HepG2 (cell line): ENCODE data around the gene METTL26. TPM values are rescaled to one million over a fixed set of nuclear protein-coding genes. Genes with fewer than 3 reads are reported as not detected.
A peak's percentile ranks its signal among the peaks of the same experiment; 100 is the strongest.

Experiments
- ATAC-seq: fragments of 200-7000 bp; cut with Tn5 transposase; 3 replicates; pipeline ENCODE4 v1.9.1; 2020; ENCODE audit warnings: mild to moderate bottlenecking, moderate library complexity
- BruUV-seq: library from RNA; stranded (reverse); fragments of 400-500 nt; replicated peaks from 2 replicates; lab custom pipeline; 2021; lab: Mats Ljungman, UMichigan
- CTCF ChIA-PET: fragments of 300-600 bp; formaldehyde crosslinking; extraction: SDS; loops from one replicate; lab custom pipeline; 2021; ENCODE audit warnings: low total read pairs, inconsistent platforms, low intra/inter-chr PET ratio; lab: Yijun Ruan, JAX
- POLR2A ChIA-PET: fragments of 350-600 bp; sonication (Branson Sonifier 250); formaldehyde crosslinking; loops from one replicate; lab custom pipeline; 2020; ENCODE audit warnings: antibody characterized with exemption, inconsistent platforms; lab: Yijun Ruan, JAX
- DNase-seq: peaks from one replicate; pipeline ENCODE4 v3.0.0-alpha.2; 2015; ENCODE audit warnings: low spot score
- FAIRE-seq: peaks from 3 replicates; lab custom pipeline; 2011; peaks lifted over from hg19 to GRCh38; lab: Jason Lieb, UNC
- H2AFZ ChIP-seq: one replicate; pipeline ENCODE4 v1.6.1; 2011; ENCODE audit warnings: low read length, inconsistent platforms
- H3K27ac ChIP-seq: fragments of 300-600 bp; 3 replicates; pipeline ENCODE4 v1.8.0; 2011; ENCODE audit warnings: mixed run types, mild to moderate bottlenecking, mixed read lengths, low read length, inconsistent platforms; ENCODE audit not compliant: insufficient read depth; ENCODE audit errors: extremely low read length
- H3K27me3 ChIP-seq, 2 experiments: fragments of 200-600 bp in 1 of 2; 2 replicates in 1 of 2; 3 replicates in 1 of 2; pipeline versions ENCODE4 v1.6.0 to v1.8.0; 2011; ENCODE audit warnings: low read length in 2 of 2, mild to moderate bottlenecking in 2 of 2, moderate library complexity in 2 of 2, inconsistent platforms in 1 of 2; ENCODE audit not compliant: insufficient read depth in 2 of 2, control insufficient read depth in 1 of 2
- H3K36me3 ChIP-seq, 2 experiments: fragments of 200-600 bp in 1 of 2; replicated peaks in 1 of 2; 2 replicates in 1 of 2; 3 replicates in 1 of 2; pipeline versions ENCODE4 v1.5.1 to v1.8.0; 2011; ENCODE audit warnings: low read length in 2 of 2, inconsistent platforms in 1 of 2; ENCODE audit not compliant: insufficient read depth in 2 of 2, control insufficient read depth in 1 of 2
- H3K4me1 ChIP-seq: 2 replicates; pipeline ENCODE4 v1.5.1; 2012; ENCODE audit warnings: low read length, inconsistent platforms; ENCODE audit not compliant: insufficient read depth
- H3K4me2 ChIP-seq: 2 replicates; pipeline ENCODE4 v1.6.0; 2011; ENCODE audit warnings: low read depth, low read length, inconsistent platforms
- H3K4me3 ChIP-seq, 3 experiments: fragments of 200-600 bp in 1 of 3; sonication (generic), shearing (Covaris generic) in 1 of 3; replicated peaks in 1 of 3; 2 replicates each; pipeline ENCODE4 v1.5.1; 2011 to 2016; ENCODE audit warnings: low read length in 3 of 3, inconsistent platforms in 2 of 3, low read depth in 2 of 3, mild to moderate bottlenecking in 2 of 3, control low read depth in 1 of 3, mixed read lengths in 1 of 3; ENCODE audit not compliant: insufficient read depth in 1 of 3
- H3K79me2 ChIP-seq: one replicate; pipeline ENCODE4 v1.6.1; 2011; ENCODE audit warnings: low read length, inconsistent platforms; ENCODE audit not compliant: insufficient read depth
- H3K9ac ChIP-seq: 2 replicates; pipeline ENCODE4 v1.6.0; 2011; ENCODE audit warnings: mild to moderate bottlenecking, low read depth, low read length, inconsistent platforms; ENCODE audit not compliant: insufficient read depth
- H3K9me3 ChIP-seq: 2 replicates; pipeline ENCODE4 v1.5.1; 2012; ENCODE audit warnings: mild to moderate bottlenecking, low read length
- H4K20me1 ChIP-seq: 2 replicates; pipeline ENCODE4 v1.6.0; 2011; ENCODE audit warnings: inconsistent platforms, mild to moderate bottlenecking, low read length, moderate library complexity; ENCODE audit not compliant: insufficient read depth
- AGO2 ChIP-seq: fragments of 200-400 bp; formaldehyde crosslinking; optimal IDR thresholded peaks from 2 replicates; pipeline ENCODE3; 2017; ENCODE audit warnings: mild to moderate bottlenecking, low read depth, low read length, moderate library complexity
- AKAP8 ChIP-seq: sonication (generic); formaldehyde crosslinking; IDR thresholded peaks from 2 replicates; pipeline ENCODE4 v1.5.1; 2020; ENCODE audit warnings: mild to moderate bottlenecking, missing genetic modification reagents
- ARID3A ChIP-seq: IDR thresholded peaks from 2 replicates; pipeline ENCODE4 v1.6.1; 2012; ENCODE audit warnings: low read depth, low read length, improper control_type of control experiment
- ATF3 ChIP-seq: sonication (generic); formaldehyde crosslinking; IDR thresholded peaks from 2 replicates; pipeline ENCODE4 v1.4.0; 2020; ENCODE audit warnings: missing genetic modification reagents
- DMTF1 ChIP-seq: sonication (generic); formaldehyde crosslinking; IDR thresholded peaks from 2 replicates; pipeline ENCODE4 v1.4.0; 2020; ENCODE audit warnings: mild to moderate bottlenecking, missing genetic modification reagents
- ERF ChIP-seq: IDR thresholded peaks from 2 replicates; pipeline ENCODE4 v1.6.1; 2018; ENCODE audit warnings: missing biosample characterization, missing genetic modification reagents
- HOXA7 ChIP-seq: sonication (generic); formaldehyde crosslinking; IDR thresholded peaks from 2 replicates; pipeline ENCODE4 v1.8.1; 2022; ENCODE audit warnings: mild to moderate bottlenecking, missing genetic modification reagents, moderate library complexity
- KDM5B ChIP-seq: sonication (generic); formaldehyde crosslinking; IDR thresholded peaks from 2 replicates; pipeline ENCODE4 v1.4.0; 2020; ENCODE audit warnings: missing genetic modification reagents, mild to moderate bottlenecking, borderline replicate concordance
- NKX3-1 ChIP-seq: sonication (generic); formaldehyde crosslinking; IDR thresholded peaks from 2 replicates; pipeline ENCODE4 v1.5.0; 2020; ENCODE audit warnings: missing genetic modification reagents
- NRL ChIP-seq: sonication (generic); formaldehyde crosslinking; IDR thresholded peaks from 2 replicates; pipeline ENCODE4 v1.5.0; 2020; ENCODE audit warnings: missing genetic modification reagents, mild to moderate bottlenecking, moderate library complexity, borderline replicate concordance
- RBFOX2 ChIP-seq: fragments of 200-400 bp; formaldehyde crosslinking; IDR thresholded peaks from 2 replicates; pipeline ENCODE4 v1.6.1; 2017; ENCODE audit warnings: low read depth, mild to moderate bottlenecking, low read length
- SRF ChIP-seq: IDR thresholded peaks from 2 replicates; pipeline ENCODE4 v1.6.1; 2011; ENCODE audit warnings: mild to moderate bottlenecking, low read depth, low read length, moderate library complexity
- TEF ChIP-seq: sonication (generic); formaldehyde crosslinking; IDR thresholded peaks from 2 replicates; pipeline ENCODE4 v1.5.0; 2020; ENCODE audit warnings: missing genetic modification reagents
- TRIM24 ChIP-seq: sonication (generic); formaldehyde crosslinking; IDR thresholded peaks from 2 replicates; pipeline ENCODE4 v1.8.0; 2022; ENCODE audit warnings: mild to moderate bottlenecking, missing genetic modification reagents
- ZBTB38 ChIP-seq: sonication (generic); formaldehyde crosslinking; IDR thresholded peaks from 2 replicates; pipeline ENCODE4 v1.5.1; 2020; ENCODE audit warnings: mild to moderate bottlenecking, missing genetic modification reagents
- ZMYM2 ChIP-seq: sonication (generic); formaldehyde crosslinking; IDR thresholded peaks from 2 replicates; pipeline ENCODE4 v1.8.0; 2022; ENCODE audit warnings: mild to moderate bottlenecking, missing genetic modification reagents
- ZNF333 ChIP-seq: sonication (generic); formaldehyde crosslinking; IDR thresholded peaks from 2 replicates; pipeline ENCODE4 v1.4.0; 2020; ENCODE audit warnings: mild to moderate bottlenecking, missing genetic modification reagents, borderline replicate concordance
- ZNF589 ChIP-seq: sonication (generic); formaldehyde crosslinking; conservative IDR thresholded peaks from 2 replicates; pipeline ENCODE4 v1.8.0; 2022; ENCODE audit warnings: mild to moderate bottlenecking, moderate library complexity, missing genetic modification reagents
- ZNF782 ChIP-seq: sonication (generic); formaldehyde crosslinking; IDR thresholded peaks from 2 replicates; pipeline ENCODE4 v1.4.0; 2020; ENCODE audit warnings: missing genetic modification reagents, mild to moderate bottlenecking, borderline replicate concordance
- WGBS: methylation state at CpG from one replicate; pipeline ENCODE4 v1.1.6; 2017; ENCODE audit warnings: low lambda C conversion rate; 5-methylcytosine and 5-hydroxymethylcytosine counted together
- in situ Hi-C: cut with HindIII; loops from 2 replicates; pipeline ENCODE4 v1.10.0; 2017; ENCODE audit warnings: low pct_unique_long_range_greater_than_20kb; ENCODE audit not compliant: extremely low pct_ligation_motif_present
- intact Hi-C: fragments of 100-400 bp; cut with micrococcal nuclease; formaldehyde crosslinking; loops from one replicate; pipeline ENCODE4 v1.10.0; 2022; ENCODE audit not compliant: unreplicated experiment
- polyA plus RNA-seq, 8 experiments: library from polyadenylated mRNA; depleted of rRNA in 3 of 8; stranded (reverse) in 7 of 8; unstranded in 1 of 8; fragments of >200 nt; fragmentation: Illumina TruSeq in 4 of 8; extraction: Trizol in 4 of 8; gene quantifications; 2 replicates each; pipeline versions ENCODE4 v1.2.1 to v1.2.3, GENCODE V29; 2011 to 2016; ENCODE audit warnings: low read depth in 4 of 8, missing spikeins in 1 of 8, mixed read lengths in 1 of 8; ENCODE audit not compliant: insufficient read depth in 1 of 8
- total RNA-seq, 5 experiments: library from RNA; depleted of rRNA; stranded (reverse); fragments of >200 nt; fragmentation: Illumina TruSeq; extraction: Trizol; gene quantifications; 2 replicates each; pipeline ENCODE4 v1.2.3, GENCODE V29; 2016; ENCODE audit warnings: low read depth in 1 of 5

Gene METTL26
- total and polyA plus RNA-seq, 2 of the 13 experiments (the other 11 are each of a cell fraction or from before 2014, with no cell fraction given): 65.5 to 70.1 TPM

- peak overlapping the region; percentile 58 for H3K9ac ChIP-seq
- WGBS: 4% methylated on average over 4 of the region's 25 CpGs
- H3K4me2 ChIP-seq: peak overlapping the region; percentile 87
- peaks cover 3% of the 10 kb centered on the region for H3K79me2 ChIP-seq
- peaks cover 14 to 24% of the 10 kb centered on the region in 2 experiments; a peak in 4 of 5 replicates for H3K36me3 ChIP-seq
- BruUV-seq: no TSS peak
- DNase-seq: no peak
- CTCF ChIA-PET: no interaction called here
- H3K4me3 ChIP-seq: peak overlapping the region; percentile 42 to 74 (median 52); a peak in 5 of 6 replicates
- H3K4me1 ChIP-seq: peaks cover 36% of the 10 kb centered on the region
- peak overlapping the region; percentile 60 for H3K27ac ChIP-seq
- POLR2A ChIA-PET: interaction anchor here (0.8 to 1.9 kb wide), 6 partner anchors 8 to 44 kb away, joined by 3 to 12 read pairs (median 4); partner anchors contain the start of genes RHOT2, WDR24 and WDR90
- H3K27me3 ChIP-seq: no peaks in the 10 kb centered on the region; a peak in 1 of 5 replicates
- in situ Hi-C loops (no loop called here), intact Hi-C loops (no loop called here)
- ATAC-seq: peak; percentile 10
- H4K20me1 ChIP-seq: 0 out of 2 replicates have a peak, but pooled peaks cover under 1% of the 10 kb centered on the region
- no peak for FAIRE-seq
- H2AFZ ChIP-seq: no peak overlapping the region
- H3K9me3 ChIP-seq: no peaks in the 10 kb centered on the region
- peak; percentile 79 for TF ChIP-seq AGO2
- TF ChIP-seq DMTF1 (CRISPR knock-in tag): no peak
- no peak for TF ChIP-seq ZNF782 (CRISPR knock-in tag)
- TF ChIP-seq KDM5B (CRISPR knock-in tag): peak; percentile 65; the same call in 1 of the 2 replicates
- no peak for TF ChIP-seq ZNF589 (CRISPR knock-in tag)
- peak; percentile 48 for TF ChIP-seq ZBTB38 (CRISPR knock-in tag)
- TF ChIP-seq NKX3-1 (CRISPR knock-in tag): no peak
- 0 out of 2 replicates have a peak, but pooled peaks have one; percentile 10 for TF ChIP-seq ATF3 (CRISPR knock-in tag)
- TF ChIP-seq NRL (CRISPR knock-in tag): 0 out of 2 replicates have a peak, but pooled peaks have one; percentile 31
- no peak for TF ChIP-seq SRF
- TF ChIP-seq ZMYM2 (CRISPR knock-in tag): 0 out of 2 replicates have a peak, but pooled peaks have one; percentile 27
- no peak for TF ChIP-seq HOXA7
- peak; percentile 17; the same call in 1 of the 2 replicates for TF ChIP-seq RBFOX2
- TF ChIP-seq AKAP8 (CRISPR knock-in tag): peak; percentile 68; the same call in 1 of the 2 replicates
- TF ChIP-seq TEF (CRISPR knock-in tag): no peak
- 0 out of 2 replicates have a peak, but pooled peaks have one; percentile 14 for TF ChIP-seq ZNF333 (CRISPR knock-in tag)
- 0 out of 2 replicates have a peak, but pooled peaks have one; percentile 35 for TF ChIP-seq TRIM24 (CRISPR knock-in tag)
- 0 out of 2 replicates have a peak, but pooled peaks have one; percentile 29 for TF ChIP-seq ERF (CRISPR knock-in tag)
- TF ChIP-seq ARID3A: no peak
Measured at GRCh38 chr16:675884-676564, 39.9 kb upstream of the METTL26 start.
